Activated CD4-positive, alpha-beta memory T cell treated with anti-CD3 and anti-CD28 coated beads, Interleukin-2, amount 10 ng/mL, durations not matched to agents 7 days and 5 days (primary cell): ENCODE measurements around the gene CDC5L. TPM values are rescaled to one million over a fixed set of nuclear protein-coding genes. Genes with fewer than 3 reads are reported as not detected.
"Not testable (repeated sequence)": the region's sequence is repeated elsewhere in the genome, so short reads cannot be mapped to it uniquely, and the experiment has no call there.

Experiments used
- CTCF ChIA-PET: fragments of 350-600 bp; sonication (Branson Sonifier 250); formaldehyde crosslinking; loops from one replicate; lab custom pipeline; 2021; ENCODE audit warnings: antibody characterized with exemption, inconsistent platforms; lab: Charles Lee
- POLR2A ChIA-PET: fragments of 350-600 bp; sonication (Branson Sonifier 250); formaldehyde crosslinking; loops from one replicate; lab custom pipeline; 2021; ENCODE audit warnings: antibody characterized with exemption; lab: Charles Lee
- DNase-seq: peaks from one replicate; pipeline ENCODE4 v3.0.0-alpha.2; 2020
- H3K27ac Mint-ChIP-seq: one replicate; pipeline ENCODE4 v1.8.0; 2021; ENCODE audit warnings: mild to moderate bottlenecking, mixed read lengths
- H3K27me3 Mint-ChIP-seq: one replicate; pipeline ENCODE4 v1.8.0; 2021; ENCODE audit warnings: mixed read lengths
- H3K36me3 Mint-ChIP-seq: one replicate; pipeline ENCODE4 v1.8.0; 2021; ENCODE audit warnings: low read depth, mixed read lengths
- H3K4me1 Mint-ChIP-seq: one replicate; pipeline ENCODE4 v1.8.0; 2021; ENCODE audit warnings: mixed read lengths
- H3K4me3 Mint-ChIP-seq: one replicate; pipeline ENCODE4 v1.8.0; 2021; ENCODE audit warnings: mild to moderate bottlenecking, mixed read lengths
- H3K9me3 Mint-ChIP-seq: one replicate; pipeline ENCODE4 v1.8.0; 2021; ENCODE audit warnings: mixed read lengths
- total RNA-seq, 2 experiments: library from RNA; stranded (reverse); gene quantifications; one replicate each; pipeline ENCODE4 v1.2.3, GENCODE V29; 2021

The CDC5L gene
- total RNA-seq = 10 to 100 TPM; 23.8 to 24.2 TPM

DNA sequence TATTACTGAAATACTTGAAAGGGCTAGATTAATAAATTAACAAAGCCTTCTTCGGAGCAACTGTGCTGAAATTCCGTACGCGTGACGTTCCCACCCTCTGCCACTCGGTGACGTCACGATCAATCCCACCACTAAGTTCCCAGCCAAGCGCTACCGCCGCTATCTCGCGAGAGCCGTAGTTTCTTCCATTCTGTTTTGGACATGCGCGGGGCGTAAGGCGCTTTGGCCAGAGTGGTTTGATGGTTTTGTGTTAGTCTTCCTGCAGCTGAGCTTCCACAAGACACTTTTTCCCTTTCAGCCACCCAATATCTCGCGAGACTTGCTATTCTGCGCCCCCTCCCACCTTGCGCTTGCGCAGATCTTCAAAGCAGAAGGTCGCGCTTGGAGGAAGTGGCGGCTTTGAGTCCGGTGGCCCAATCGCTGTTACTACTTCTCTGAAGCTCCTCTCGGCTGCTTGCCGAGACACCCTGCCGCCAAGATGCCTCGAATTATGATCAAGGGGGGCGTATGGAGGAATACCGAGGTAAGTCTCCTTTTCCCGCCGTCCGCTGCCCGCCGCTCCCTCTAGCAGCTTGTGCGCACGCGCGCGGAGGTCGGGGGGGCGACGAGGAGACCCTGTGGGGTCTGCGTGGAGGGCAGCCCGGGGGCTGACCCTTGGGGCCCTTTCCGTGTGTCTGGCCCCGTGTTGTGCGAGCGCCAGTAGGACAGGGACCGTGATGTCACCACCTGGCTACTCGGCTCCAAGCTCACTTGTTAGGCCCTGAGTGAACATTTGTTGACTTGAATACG is at the start of gene CDC5L:
CDC5L (plus strand) TSS at position 361 of the 789 bp plus-strand sequence; CDS start at position 479, 118 bp downstream.
- ChIA-PET POLR2A (interaction anchor here (0.9 to 2.2 kb wide), 15 partner anchors 8 to 990 kb away, joined by 3 to 9 read pairs (median 5); partner anchors contain the start of genes AARS2, HSP90AB1 and SUPT3H), CTCF (interaction anchor here (0.5 to 1.4 kb wide), 4 partner anchors 10 to 285 kb away, joined by 3 to 4 read pairs (median 3); partner anchors contain the start of gene AARS2)
- Mint-ChIP-seq H3K9me3 (no peaks in the 10 kb centered on the region), H3K4me1 (peaks cover 42% of the 10 kb centered on the region), H3K27me3 (peaks cover 7% of the 10 kb centered on the region), H3K36me3 (peaks cover 38% of the 10 kb centered on the region), H3K27ac (peak within 1 kb of the TSS; percentile 97), H3K4me3 (peak within 1 kb of the TSS; percentile 99)
- DNase-seq = peak; percentile 94

- no peak overlapping the region for H3K4me3 Mint-ChIP-seq
- ChIA-PET CTCF (interaction anchor here (0.8 to 6.5 kb wide), 14 partner anchors 11 to 242 kb away, joined by 3 to 69 read pairs (median 3); partner anchors contain the start of genes AARS2, NFKBIE and TMEM151B), POLR2A (interaction anchor here (1.5 kb wide), 1 partner anchor 70 kb away, joined by 6 read pairs; no protein-coding TSS in a partner anchor)
- no peaks in the 10 kb centered on the region for H3K4me1 Mint-ChIP-seq
- H3K36me3 Mint-ChIP-seq = no peaks in the 10 kb centered on the region
- peaks cover 27% of the 10 kb centered on the region for H3K27me3 Mint-ChIP-seq
- DNase-seq = peak; percentile 73
- H3K27ac Mint-ChIP-seq = no peak overlapping the region
- no peaks in the 10 kb centered on the region for H3K9me3 Mint-ChIP-seq
Observed at GRCh38 chr6:44338228-44339122, 49.0 kb upstream of the CDC5L start.

- H3K27ac Mint-ChIP-seq = no peak overlapping the region
- CTCF ChIA-PET = interaction anchor here (0.8 to 6.5 kb wide), 8 partner anchors 12 to 243 kb away, joined by 3 to 69 read pairs (median 4); partner anchors contain the start of genes AARS2, NFKBIE and TMEM151B
Observed at GRCh38 chr6:44339301-44339700, 48.2 kb upstream of the CDC5L start.

GRCh38 chr6:44339763-44340625 is 47.5 kb upstream of the CDC5L start:
- CTCF ChIA-PET = interaction anchor here (1.0 to 6.5 kb wide), 5 partner anchors 11 to 167 kb away, joined by 3 to 69 read pairs (median 4); partner anchors contain the start of genes AARS2 and TMEM151B
- H3K9me3 Mint-ChIP-seq = no peaks in the 10 kb centered on the region
- no peaks in the 10 kb centered on the region for H3K36me3 Mint-ChIP-seq
- DNase-seq = no peak
- H3K27ac Mint-ChIP-seq = no peak overlapping the region
- H3K4me1 Mint-ChIP-seq = no peaks in the 10 kb centered on the region
- peaks cover 42% of the 10 kb centered on the region for H3K27me3 Mint-ChIP-seq
- POLR2A ChIA-PET = no interaction called here
- no peak overlapping the region for H3K4me3 Mint-ChIP-seq

More at GRCh38 chr6:44339301-44339700, 48.2 kb upstream of the CDC5L start:
- no peaks in the 10 kb centered on the region for H3K36me3 Mint-ChIP-seq
- H3K9me3 Mint-ChIP-seq = no peaks in the 10 kb centered on the region
- no peak for DNase-seq
- no peak overlapping the region for H3K4me3 Mint-ChIP-seq
- peaks cover 35% of the 10 kb centered on the region for H3K27me3 Mint-ChIP-seq
- no peaks in the 10 kb centered on the region for H3K4me1 Mint-ChIP-seq
- POLR2A ChIA-PET = no interaction called here

GRCh38 chr6:44341095-44341890 is 46.2 kb upstream of the CDC5L start:
- POLR2A ChIA-PET = no interaction called here
- Mint-ChIP-seq H3K4me1 (no peaks in the 10 kb centered on the region), H3K27me3 (peaks cover 48% of the 10 kb centered on the region), H3K27ac (no peak overlapping the region), H3K9me3 (no peaks in the 10 kb centered on the region), H3K36me3 (no peaks in the 10 kb centered on the region), H3K4me3 (no peak overlapping the region)
- CTCF ChIA-PET = interaction anchor here (0.7 to 1.5 kb wide), 5 partner anchors 28 to 1592 kb away, joined by 3 to 7 read pairs (median 3); partner anchors contain the start of gene AARS2
- no peak for DNase-seq

DNA sequence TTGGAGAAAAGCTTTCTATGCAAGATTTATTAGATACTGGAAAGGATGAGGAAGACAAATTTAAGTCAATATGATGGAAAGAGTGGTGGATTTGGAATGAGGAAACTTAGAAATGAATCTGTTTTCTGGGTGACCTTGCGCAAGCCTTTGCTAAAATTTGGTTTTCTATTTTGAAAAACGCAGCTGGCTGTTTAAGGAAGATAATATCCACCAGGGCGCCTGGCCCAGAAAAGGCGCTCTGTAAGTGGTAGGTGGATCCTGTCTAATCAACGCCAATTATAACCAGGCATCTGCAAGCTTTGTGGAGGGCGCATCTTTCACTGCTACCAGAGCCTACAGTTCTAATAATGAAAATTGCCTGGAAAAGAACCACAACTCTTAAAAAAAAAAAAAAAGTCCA is 45.5 kb upstream of the CDC5L start:
- Mint-ChIP-seq H3K27ac (no peak overlapping the region), H3K4me3 (no peak overlapping the region), H3K36me3 (no peaks in the 10 kb centered on the region), H3K9me3 (no peaks in the 10 kb centered on the region), H3K4me1 (no peaks in the 10 kb centered on the region), H3K27me3 (peaks cover 48% of the 10 kb centered on the region)
- no peak for DNase-seq
- ChIA-PET POLR2A (interaction anchor here (0.6 kb wide), 1 partner anchor 29 kb away, joined by 3 read pairs; the partner anchor contains the start of gene AARS2), CTCF (interaction anchor here (0.7 to 1.5 kb wide), 5 partner anchors 29 to 1591 kb away, joined by 3 to 7 read pairs (median 3); partner anchors contain the start of gene AARS2)

DNA sequence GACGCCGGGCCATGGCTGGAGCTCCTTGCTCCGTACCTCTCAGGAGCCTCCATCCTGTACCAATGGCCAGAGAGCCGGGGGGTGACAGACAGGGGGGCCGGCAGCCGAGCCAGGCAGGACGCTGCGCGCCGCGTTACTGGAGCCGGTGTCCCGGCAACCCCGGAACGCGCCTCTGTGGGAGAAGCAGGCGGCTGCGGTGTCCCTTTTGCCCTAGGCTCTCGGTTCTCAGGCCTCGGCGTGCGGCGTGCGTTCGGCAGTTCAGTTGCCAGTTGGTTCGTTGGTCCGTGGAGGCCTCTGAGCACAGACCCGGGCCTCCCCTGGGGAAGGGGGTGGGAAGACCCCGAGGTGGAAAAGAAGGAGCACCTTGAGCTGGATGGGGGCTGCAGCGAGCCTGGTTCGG is 45.0 kb upstream of the CDC5L start, which contains the start of gene SPATS1:
SPATS1 (plus strand) TSS at position 162 of the 400 bp plus-strand sequence. CDS start 446 bp downstream, outside the sequence.
- H3K4me1 Mint-ChIP-seq = no peaks in the 10 kb centered on the region
- H3K4me3 Mint-ChIP-seq = no peak within 1 kb of the TSS
- CTCF ChIA-PET = interaction anchor here (0.7 to 1.5 kb wide), 3 partner anchors 30 to 1591 kb away, joined by 3 to 7 read pairs (median 3); partner anchors contain the start of gene AARS2
- peaks cover 48% of the 10 kb centered on the region for H3K27me3 Mint-ChIP-seq
- POLR2A ChIA-PET = interaction anchor here (0.6 to 1.6 kb wide), 2 partner anchors 30 to 45 kb away, joined by 3 to 6 read pairs; partner anchors contain the start of genes AARS2 and CDC5L
- no peak within 1 kb of the TSS for H3K27ac Mint-ChIP-seq
- H3K9me3 Mint-ChIP-seq = no peaks in the 10 kb centered on the region
- DNase-seq = no peak
- no peaks in the 10 kb centered on the region for H3K36me3 Mint-ChIP-seq

DNA sequence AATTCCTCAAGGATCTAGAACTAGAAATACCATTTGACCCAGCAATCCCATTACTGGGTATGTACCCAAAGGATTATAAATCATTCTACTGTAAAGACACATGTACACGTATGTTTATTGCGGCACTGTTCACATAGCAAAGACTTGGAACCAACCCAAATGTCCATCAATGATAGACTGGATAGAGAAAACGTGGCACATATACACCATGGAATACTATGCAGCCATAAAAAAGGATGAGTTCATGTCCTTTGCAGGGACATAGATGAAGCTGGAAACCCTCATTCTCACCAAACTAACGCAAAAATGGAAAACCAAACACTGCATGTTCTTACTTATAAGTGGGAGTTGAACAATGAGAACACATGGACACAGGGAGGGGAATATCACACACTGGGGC is 40.7 kb upstream of the CDC5L start:
- CTCF ChIA-PET = interaction anchor here (1.4 kb wide), 1 partner anchor 34 kb away, joined by 3 read pairs; the partner anchor contains the start of gene AARS2
- H3K9me3 Mint-ChIP-seq, H3K4me1 Mint-ChIP-seq, H3K4me3 Mint-ChIP-seq, DNase-seq, H3K36me3 Mint-ChIP-seq, POLR2A ChIA-PET, H3K27ac Mint-ChIP-seq: not testable (repeated sequence)
- peaks cover 41% of the 10 kb centered on the region for H3K27me3 Mint-ChIP-seq

DNA sequence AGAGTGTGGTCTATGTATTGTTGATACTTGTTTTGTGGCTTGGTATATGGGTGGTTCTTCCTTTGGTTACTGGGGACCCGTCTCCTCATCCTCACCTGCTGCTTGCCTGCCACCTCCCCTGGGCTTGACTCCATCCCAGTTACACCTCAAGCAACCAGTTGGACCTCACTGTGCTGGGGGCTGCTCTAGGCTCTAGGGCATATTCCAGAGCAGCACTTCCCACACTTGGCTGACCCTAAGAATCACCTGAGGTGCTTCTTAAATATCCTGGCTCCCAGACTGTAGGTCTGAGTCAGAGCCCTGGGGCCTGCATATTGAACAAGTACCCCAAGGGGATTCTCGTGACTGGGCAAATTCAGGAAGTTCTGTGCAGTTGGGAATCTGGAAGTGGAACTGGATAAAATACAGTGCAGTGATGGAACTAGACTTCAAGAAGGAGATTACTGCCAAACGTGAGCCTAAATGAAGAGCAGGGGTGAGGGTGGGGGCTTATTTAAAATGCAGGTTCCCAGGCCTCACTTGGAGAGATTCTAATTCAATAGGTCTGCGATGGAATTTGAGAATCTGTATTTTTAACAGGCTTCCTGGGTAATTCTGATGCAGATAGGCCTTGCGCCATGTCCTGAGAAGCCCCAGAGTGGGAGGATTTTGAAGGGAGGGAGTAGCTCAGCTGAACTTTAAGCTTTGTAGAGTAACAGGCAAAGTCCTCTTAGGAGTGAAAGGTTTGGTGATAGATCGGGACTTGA is 37.4 kb upstream of the CDC5L start:
- no peak for DNase-seq
- Mint-ChIP-seq H3K9me3 (no peaks in the 10 kb centered on the region), H3K27ac (no peak overlapping the region), H3K36me3 (no peaks in the 10 kb centered on the region), H3K4me1 (no peaks in the 10 kb centered on the region), H3K4me3 (no peak overlapping the region), H3K27me3 (peaks cover 13% of the 10 kb centered on the region)
- CTCF ChIA-PET = no interaction called here
- POLR2A ChIA-PET = no interaction called here

GRCh38 chr6:44350650-44350994 is 36.9 kb upstream of the CDC5L start:
- H3K4me1 Mint-ChIP-seq, POLR2A ChIA-PET, H3K4me3 Mint-ChIP-seq, DNase-seq, H3K36me3 Mint-ChIP-seq, H3K27ac Mint-ChIP-seq, H3K9me3 Mint-ChIP-seq: not testable (repeated sequence)
- CTCF ChIA-PET = interaction anchor here (1.4 kb wide), 1 partner anchor 11 kb away, joined by 4 read pairs; no protein-coding TSS in a partner anchor
- H3K27me3 Mint-ChIP-seq = peaks cover 13% of the 10 kb centered on the region
